ENCODE results near the gene CLPX.
A peak's percentile ranks its signal among the peaks of the same experiment; 100 is the strongest.
"Not testable (repeated sequence)": the region's sequence is repeated elsewhere in the genome, so short reads cannot be mapped to it uniquely, and the experiment has no call there.

The CLPX gene

DNA sequence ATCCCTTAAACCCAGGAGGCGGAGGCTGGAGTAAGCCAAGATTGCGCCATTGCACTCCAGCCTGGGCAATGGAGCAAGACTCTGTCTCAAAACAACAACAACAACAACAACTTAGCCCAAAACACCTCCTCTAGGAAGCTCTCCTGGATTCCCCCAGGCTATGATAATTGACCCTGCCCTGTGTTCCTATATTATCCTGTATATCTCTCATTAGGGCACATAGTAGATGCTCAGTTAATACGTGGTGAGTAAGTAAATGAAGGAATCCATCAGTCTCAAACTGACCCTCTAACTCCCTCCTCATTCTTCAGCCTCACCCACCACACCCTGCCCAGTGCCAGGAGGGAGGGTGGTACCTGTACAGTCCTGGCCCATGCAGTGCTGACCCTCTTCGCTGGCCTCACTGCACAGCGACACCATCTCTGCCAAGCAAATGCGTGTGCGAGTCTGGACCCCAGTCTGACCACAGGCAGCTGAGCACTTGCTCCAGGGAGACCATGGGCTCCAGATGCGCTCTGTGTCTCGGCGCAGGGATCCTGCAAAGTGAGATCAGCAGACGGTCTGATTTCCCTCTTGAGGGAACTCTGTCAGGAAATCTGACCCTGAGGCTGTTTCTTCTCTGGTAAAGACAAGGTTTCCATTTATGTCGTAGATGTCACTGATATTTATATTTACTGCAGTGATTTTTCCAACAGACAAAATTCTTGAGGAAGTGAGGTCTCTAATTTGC is 20.0 kb upstream of the CLPX start:
- no peak for DNase-seq

GRCh38 chr15:65204236-65204930 is 19.2 kb upstream of the CLPX start:
- DNase-seq = no peak

DNA sequence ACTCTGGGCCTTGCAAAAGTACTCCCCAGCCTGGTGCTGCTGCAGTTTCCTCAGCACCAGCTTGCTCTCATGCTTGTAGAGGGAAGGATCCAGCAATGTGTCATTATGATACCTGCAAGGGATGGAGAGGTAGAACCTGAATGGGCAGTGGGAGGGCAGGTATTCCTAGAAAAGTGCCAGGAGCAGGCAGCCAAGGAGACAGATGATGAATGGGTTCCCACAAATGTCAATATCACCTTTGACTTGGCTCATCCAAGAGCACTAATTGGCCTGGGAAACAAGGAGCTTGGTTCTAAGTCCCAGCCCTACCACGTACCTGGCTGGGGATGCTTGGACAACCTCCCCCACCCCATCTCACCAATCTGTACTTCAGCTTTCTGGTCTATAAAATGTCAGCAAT is 16.8 kb upstream of the CLPX start:
- DNase-seq = no peak

DNA sequence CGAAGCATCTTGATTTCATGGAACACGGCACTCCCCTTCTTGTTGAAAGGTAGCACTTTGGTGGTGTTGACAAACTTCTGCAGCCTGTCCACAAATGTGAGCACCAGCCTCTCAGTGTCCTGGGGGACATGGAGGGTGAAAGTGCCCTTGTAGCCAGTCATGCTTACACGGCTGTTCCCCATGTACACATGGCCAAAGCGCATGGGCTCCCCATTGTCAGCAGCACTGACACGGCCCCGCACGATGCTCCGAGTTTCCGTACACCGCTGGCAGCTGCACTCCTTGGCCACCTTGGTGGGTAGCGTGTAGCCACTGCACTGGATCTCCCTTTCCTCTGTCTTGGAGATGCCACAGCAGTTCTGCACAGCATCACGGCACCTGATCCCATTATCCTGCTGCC is 13.4 kb upstream of the CLPX start:
- DNase-seq = no peak

DNA sequence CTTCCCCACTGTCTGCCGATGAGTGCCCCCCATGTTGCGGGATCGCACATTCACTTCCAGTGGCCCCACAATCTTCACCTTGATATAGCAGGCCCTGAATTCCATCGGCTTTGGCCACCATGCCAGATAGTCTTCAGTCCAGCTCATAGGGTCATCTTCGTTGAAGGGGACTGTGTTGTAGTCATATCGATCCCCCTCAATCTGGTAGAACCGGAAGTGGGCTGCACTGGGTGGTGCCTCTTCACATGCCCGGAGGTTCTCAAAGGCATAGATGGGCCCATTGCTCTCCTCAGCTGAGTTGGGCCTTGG is 12.1 kb upstream of the CLPX start:
- DNase-seq = no peak

- no peak for DNase-seq
These were observed 11.6 kb upstream of the CLPX start for GRCh38 chr15:65196637-65197336.

DNA sequence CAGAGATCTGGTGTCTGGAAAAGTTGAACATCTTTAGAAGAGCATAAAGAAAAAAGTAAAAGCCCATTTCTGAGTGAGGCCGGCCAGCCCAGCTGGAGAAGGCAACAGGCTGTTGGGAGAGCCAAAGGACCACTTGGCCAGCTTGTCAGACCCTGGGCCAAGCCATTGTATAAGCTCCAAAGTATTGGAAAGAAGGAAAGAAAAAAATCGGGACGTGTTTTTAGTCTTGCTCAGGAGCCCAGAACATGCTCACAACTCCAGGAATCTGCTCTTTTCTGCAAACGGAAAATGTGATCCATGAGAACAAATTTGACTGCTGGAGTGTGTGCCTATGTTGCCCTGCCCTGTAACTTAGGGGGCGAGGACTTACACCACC is 10.4 kb upstream of the CLPX start:
- DNase-seq = no peak

DNA sequence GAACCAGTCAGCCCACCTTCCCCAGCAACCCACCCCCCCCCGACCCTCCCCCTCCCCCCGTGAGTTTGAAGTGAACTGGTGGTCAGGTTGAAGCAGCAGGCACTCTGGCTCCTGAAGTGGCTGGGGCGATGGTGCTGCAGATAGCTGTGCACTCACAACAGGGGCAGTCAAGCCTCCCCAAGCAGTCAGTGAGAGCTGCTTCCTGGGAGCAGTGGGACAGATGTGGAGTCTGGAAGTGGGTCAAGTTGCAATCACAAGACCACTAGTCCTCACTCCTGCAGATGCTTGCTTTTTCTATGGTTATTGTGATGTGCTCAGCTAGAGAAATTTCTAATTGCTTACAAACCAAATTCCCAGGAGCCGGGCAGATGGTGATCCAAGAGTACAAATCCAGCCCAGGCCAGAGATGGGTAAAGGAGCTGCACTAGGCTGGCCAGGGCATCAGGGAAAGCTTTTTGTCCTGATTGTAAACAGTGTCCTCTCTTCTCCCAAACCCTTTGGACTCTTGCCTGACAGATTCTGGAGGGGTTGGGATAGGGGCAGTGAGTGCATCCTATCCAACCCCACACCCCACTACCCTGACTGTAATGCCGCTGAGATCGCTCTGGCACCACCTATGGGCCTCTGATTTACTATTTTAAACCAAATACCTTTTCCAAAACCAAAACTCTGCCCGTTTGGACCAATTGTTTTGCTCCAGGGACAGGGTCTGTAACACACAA is 9.8 kb upstream of the CLPX start:
- no peak for DNase-seq

GRCh38 chr15:65192016-65192415 is 6.9 kb upstream of the CLPX start:
- no peak for DNase-seq

DNA sequence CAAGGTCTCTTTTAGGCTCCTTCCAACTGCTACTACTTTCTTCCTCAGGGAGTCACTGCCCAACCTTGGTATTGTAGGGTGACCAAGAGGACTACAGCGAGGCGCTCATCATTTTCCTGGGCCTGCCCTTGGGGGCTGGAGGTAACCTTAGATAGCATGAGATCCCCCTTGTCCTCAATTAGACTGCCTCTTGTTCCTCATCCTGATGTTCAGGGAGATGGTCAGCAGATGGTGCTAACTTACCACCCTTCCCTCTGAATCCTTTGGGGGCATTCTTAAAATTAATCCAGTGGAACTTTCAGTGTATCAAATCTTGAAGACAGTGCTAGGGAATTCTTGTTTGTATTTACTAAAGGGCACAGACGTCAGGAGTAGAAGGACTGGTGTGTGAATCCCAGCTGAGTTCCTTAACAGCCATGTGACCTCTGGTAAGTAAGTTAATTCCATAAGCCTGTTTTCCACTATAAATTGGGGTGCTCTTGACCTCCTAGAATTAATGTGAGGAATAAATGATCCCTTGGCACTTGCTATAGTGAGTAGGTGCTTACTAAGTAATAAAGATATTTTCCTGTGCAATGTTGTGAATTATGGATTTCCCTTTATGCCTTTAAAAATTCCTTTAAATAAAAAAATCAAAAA is 4.1 kb upstream of the CLPX start:
- peak; percentile 60 for DNase-seq

DNA sequence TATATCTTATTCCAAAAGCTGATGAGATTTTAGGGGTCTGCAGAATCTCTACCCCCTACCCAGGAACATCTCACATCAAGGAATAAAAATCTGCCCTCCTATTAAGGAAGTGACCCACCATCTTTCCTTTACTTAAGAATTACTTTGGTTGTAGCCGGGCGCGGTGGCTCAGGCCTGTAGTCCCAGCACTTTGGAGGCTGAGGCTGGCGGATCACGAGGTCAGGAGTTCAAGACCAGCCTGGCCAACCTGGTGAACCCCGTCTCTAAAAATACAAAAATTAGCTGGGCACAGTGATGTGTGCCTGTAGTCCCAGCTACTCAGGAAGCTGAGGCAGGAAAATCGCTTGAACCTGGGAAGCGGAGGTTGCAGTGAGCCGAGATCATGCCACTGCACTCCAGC is 3.3 kb upstream of the CLPX start:
- not testable (repeated sequence) for DNase-seq

GRCh38 chr15:65184305-65184867 is 756 bp downstream of the CLPX start:
- DNase-seq = peak; percentile 62

DNA sequence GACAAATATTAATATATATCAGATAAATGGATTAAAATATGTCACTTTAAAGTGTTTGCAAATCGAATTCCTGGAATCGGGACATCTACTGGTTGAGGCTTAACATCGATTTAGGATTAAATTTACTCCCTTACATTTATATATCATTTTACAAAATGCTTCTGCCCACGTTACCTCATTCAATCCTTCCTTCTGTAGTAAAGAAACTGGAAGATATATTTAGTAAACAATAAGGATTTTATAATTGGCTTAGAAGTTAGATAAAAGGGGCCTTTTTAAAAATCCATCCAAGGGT is 1.3 kb downstream of the CLPX start:
- no peak for DNase-seq

DNA sequence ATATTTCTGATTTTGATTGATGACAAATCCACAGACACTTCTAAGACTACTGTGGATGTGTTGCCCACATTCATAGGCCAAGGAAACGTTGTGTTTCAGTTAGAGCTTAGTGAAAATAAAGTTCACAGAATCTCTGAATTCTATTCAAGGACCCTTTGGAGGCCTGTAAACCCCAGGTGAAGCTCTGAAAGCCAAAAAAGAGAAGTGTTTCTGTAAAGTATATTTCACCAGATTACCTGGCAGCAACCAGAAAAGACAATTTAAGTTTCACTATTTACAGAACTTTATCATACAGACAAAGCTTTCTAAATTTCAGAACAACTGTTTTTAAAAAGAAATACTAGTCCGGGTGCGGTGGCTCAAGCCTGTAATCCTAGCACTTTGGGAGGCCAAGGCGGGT is 2.6 kb downstream of the CLPX start:
- DNase-seq = no peak

DNA sequence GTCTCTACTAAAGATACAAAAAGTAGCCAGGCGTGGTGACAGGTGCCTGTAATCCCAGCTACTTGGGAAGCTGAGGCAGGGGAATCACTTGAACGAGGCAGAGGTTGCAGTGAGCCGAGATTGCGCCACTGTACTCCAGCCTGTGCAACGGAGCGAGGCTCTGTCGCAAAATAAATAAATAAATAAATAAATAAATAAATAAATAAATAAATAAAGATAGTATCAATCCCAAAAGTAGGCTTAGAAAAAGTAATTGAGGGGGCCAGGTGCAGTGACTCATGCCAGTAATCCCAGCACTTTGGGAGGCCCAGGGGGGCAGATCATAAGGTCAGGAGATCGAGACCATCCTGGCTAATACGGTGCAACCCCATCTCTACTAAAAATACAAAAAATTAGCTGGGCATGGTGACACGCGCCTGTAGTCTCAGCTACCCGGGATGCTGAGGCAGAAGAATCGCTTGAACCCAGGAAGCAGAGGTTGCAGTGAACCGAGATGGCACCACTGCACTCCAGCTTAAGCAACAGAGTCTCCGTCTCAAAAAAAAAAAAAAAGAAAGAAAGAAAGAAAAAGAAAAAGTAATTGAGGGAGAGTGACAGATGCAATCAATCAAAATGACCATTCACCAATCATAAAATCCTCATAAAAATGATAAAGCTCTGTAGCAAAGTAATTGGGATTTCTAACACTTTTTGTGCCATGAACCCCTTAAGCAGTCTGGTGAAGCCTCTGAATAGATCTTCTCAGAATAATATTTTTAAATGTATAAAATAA is 3.4 kb downstream of the CLPX start:
- DNase-seq = not testable (repeated sequence)

DNA sequence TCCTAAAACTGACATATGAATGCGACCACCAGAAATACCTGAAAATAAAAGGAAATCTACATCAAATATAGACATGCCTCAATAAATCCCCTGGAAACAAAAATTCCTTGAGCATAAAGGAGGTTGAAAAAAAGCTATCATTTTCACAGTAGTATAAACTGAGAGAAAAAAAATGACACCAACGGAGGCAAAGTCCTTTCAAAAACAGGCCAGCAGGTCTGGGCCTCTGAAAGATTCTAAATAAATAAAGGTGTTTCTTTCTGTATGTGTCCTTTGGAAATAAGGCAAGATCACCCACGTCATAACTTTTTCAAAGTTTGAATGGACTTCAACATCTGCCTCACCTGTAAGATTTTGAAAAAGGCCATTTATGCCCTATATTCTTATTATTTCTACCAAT is 5.0 kb downstream of the CLPX start:
- DNase-seq = no peak

DNA sequence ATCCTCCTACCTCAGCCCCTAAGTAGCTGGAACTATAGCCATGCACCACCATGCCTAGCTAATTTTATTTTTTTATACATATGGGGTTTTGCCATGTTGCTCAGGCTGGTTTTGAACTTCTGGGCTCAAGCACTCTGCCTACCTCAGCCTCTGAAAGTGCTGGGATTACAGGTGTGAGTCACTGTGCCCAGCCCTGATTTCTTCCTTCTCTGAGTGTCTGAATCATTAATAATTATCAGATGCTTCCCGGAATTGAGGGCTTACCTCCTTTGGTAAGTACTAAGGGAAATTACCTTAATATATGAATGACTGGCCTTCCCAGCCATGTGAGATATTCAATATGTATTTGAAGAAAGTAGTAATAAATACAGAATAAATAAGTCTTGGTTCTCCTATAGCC is 7.2 kb downstream of the CLPX start:
- no peak for DNase-seq

GRCh38 chr15:65176056-65176455 is 9.1 kb downstream of the CLPX start:
- DNase-seq = no peak

GRCh38 chr15:65175511-65175910 is 9.6 kb downstream of the CLPX start:
- DNase-seq = no peak

- DNase-seq = no peak
These were observed 10.6 kb downstream of the CLPX start for GRCh38 chr15:65174509-65174908.

DNA sequence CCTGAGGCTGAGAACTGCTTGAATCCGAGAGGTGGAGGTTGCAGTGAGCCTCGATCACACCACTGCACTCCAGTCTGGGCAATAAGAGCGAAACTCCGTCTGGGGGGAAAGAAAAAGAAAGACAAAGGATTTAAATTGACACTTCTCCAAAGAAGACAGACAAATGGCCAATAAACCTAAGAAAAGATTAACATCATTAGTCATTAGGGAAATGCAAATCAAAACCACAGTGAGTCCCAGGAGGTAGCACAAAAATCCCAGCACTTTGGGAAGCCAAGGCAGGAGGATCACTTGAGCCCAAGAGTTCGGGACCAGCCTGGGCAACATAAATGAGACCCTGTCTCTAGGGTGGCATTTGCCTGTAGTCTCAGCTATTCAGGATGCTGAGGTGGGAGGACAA is 12.6 kb downstream of the CLPX start:
- DNase-seq = no peak

GRCh38 chr15:65171428-65171827 is 13.7 kb downstream of the CLPX start:
- no peak for DNase-seq
